Measurements from ENCODE around the gene NR1D1.
A peak's percentile ranks its signal among the peaks of the same experiment; 100 is the strongest.

Gene NR1D1

GRCh38 chr17:40093580-40094201 lies 6.7 kb downstream of the NR1D1 start:
- H3K4me1 ChIP-seq = peaks cover 11% of the 10 kb centered on the region
- H3K27me3 ChIP-seq = no peaks in the 10 kb centered on the region
- no peak for TF ChIP-seq CTCF (IDR thresholded peaks at IDR 0.05; ENCODE audit: low read depth, low read length)
- no peak for DNase-seq
- H3K4me3 ChIP-seq (ENCODE audit: low read depth, low read length) = no peak overlapping the region
- H3K9me3 ChIP-seq = no peaks in the 10 kb centered on the region
- peaks cover 50% of the 10 kb centered on the region for H3K36me3 ChIP-seq

GRCh38 chr17:40093005-40093579 lies 7.3 kb downstream of the NR1D1 start:
- DNase-seq = no peak
- no peaks in the 10 kb centered on the region for H3K9me3 ChIP-seq
- TF ChIP-seq CTCF (IDR thresholded peaks at IDR 0.05; ENCODE audit: low read depth, low read length) = no peak
- no peaks in the 10 kb centered on the region for H3K27me3 ChIP-seq
- H3K4me3 ChIP-seq (ENCODE audit: low read depth, low read length) = no peak overlapping the region
- H3K4me1 ChIP-seq = peaks cover 6% of the 10 kb centered on the region; the same call in 1 of the 2 replicates
- H3K36me3 ChIP-seq = peaks cover 52% of the 10 kb centered on the region

DNA sequence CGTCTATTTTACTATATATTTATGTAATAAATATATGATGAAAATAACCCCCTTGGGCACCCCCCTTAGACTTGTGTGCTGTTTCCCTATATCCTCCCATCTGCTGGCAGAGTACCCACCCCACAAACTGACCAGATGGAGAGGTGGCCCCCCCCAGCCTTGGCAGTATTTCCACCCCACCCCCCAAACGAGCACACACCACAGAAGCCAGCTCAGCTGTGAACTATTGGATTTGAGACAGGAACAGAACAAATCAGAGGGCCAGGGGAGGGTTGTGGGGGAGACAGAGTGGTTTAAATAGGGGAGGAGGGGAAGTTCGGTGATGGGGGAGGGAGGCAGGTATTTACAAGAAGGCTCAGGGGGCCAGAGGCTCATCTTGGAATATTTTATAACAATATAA lies 7.8 kb downstream of the NR1D1 start:
- Histone ChIP-seq H3K9me3 (no peaks in the 10 kb centered on the region), H3K4me3 (ENCODE audit: low read depth, low read length) (no peak overlapping the region), H3K36me3 (peaks cover 52% of the 10 kb centered on the region), H3K27me3 (no peaks in the 10 kb centered on the region), H3K4me1 (peaks cover 6% of the 10 kb centered on the region; the same call in 1 of the 2 replicates)
- no peak for DNase-seq
- TF ChIP-seq CTCF (IDR thresholded peaks at IDR 0.05; ENCODE audit: low read depth, low read length) = no peak

GRCh38 chr17:40091691-40092397 lies 8.5 kb downstream of the NR1D1 start:
- no peak for TF ChIP-seq CTCF (IDR thresholded peaks at IDR 0.05; ENCODE audit: low read depth, low read length)
- DNase-seq = peak; percentile 23
- peaks cover 6% of the 10 kb centered on the region; the same call in 1 of the 2 replicates for H3K4me1 ChIP-seq
- H3K4me3 ChIP-seq (ENCODE audit: low read depth, low read length) = no peak overlapping the region
- H3K27me3 ChIP-seq = no peaks in the 10 kb centered on the region
- H3K36me3 ChIP-seq = peaks cover 56% of the 10 kb centered on the region
- H3K9me3 ChIP-seq = no peaks in the 10 kb centered on the region

DNA sequence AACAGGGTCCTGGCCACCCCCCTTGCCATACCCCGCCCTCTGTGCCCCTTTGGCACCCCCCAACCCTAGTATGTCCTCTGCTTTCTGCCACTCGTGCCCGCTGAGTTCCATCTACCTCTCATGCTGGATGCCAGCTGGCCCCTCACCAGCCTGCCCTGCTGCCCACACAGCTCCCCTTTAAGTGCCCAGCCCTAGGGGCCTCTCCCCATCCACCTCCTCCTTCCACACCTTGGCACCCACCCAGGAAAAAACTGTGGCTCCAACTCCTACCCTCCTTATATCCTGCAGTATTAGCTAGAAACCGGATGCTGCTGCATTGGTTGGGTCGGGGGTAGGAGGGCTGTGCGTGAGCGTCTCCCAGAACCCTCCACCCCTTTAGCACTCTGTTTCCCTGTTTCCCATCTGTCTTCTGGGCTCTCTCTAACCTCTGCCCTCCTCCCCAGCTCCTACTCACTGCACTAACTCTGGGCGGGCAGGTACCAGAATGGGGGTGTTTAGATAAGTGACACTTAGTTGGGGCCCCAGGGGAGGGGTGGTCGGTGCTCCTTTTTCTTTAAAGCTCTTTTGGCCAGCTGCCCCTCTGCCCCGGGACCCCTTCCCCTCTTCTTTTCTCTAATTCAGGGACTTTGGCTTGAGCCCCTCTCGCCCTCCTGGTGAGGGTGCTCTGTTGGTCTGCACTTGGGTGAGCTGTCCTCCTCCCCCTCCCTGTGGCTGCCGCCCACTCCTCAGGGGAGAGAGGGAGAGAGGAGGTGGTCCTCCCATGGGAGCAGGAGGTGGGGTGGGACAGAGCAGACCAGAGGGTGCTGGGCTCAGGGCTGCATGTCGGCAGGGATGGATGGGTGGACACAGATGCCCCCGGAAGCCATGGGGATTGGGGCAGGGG lies 9.9 kb downstream of the NR1D1 start:
- no peak for TF ChIP-seq CTCF (IDR thresholded peaks at IDR 0.05; ENCODE audit: low read depth, low read length)
- H3K36me3 ChIP-seq = peaks cover 58% of the 10 kb centered on the region

More for the DNA sequence above, 9.9 kb downstream of the NR1D1 start:
- DNase-seq = peak; percentile 24
- Histone ChIP-seq H3K4me3 (ENCODE audit: low read depth, low read length) (no peak overlapping the region), H3K4me1 (peaks cover 6% of the 10 kb centered on the region; the same call in 1 of the 2 replicates), H3K9me3 (no peaks in the 10 kb centered on the region), H3K27me3 (no peaks in the 10 kb centered on the region)
